ENCODE results near the gene TIGD6.
A peak's percentile ranks its signal among the peaks of the same experiment; 100 is the strongest.

The TIGD6 gene

GRCh38 chr5:149999866-150000255 is 593 bp downstream of the TIGD6 start:
- Histone ChIP-seq H3K9me3 (ENCODE audit: control insufficient read depth, low read length) (no peaks in the 10 kb centered on the region), H3K4me1 (ENCODE audit: control insufficient read depth, insufficient read depth, low read length, poor library complexity, severe bottlenecking) (peaks cover 14% of the 10 kb centered on the region), H3K36me3 (ENCODE audit: control insufficient read depth, insufficient read depth, low read length) (peaks cover 27% of the 10 kb centered on the region), H3K27ac (ENCODE audit: low read depth, low read length, severe bottlenecking) (peak overlapping the region; percentile 91), H3K4me3 (ENCODE audit: extremely low read depth, insufficient read depth, low read length, poor library complexity, severe bottlenecking) (peak overlapping the region; percentile 83)
- 16 to 34% methylated on average over 4 to 5 of the region's 7 CpGs for whole genome bisulfite sequencing, 2 experiments (ENCODE audit: insufficient coverage in 2 of 2)

DNA sequence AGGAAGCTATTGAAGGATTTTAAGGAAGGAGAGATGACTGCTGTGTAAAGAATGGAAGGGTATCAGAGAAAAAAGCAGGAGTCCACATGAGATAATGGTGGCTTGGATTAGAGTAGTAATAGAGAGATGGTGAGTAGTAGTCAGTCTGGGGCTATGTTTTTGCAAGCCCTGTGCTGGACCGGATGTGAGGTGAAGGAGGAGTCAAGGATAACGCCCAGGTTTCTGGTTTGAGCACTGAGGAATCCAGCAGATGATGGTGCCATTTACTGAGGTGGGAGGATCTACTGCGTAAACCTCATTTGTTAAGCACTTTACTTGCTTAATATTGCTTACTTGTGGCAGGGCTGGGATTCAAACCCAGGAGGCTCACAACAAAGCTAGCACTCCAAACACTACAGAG is 1.1 kb downstream of the TIGD6 start:
- Histone ChIP-seq H3K4me3 (ENCODE audit: extremely low read depth, insufficient read depth, low read length, poor library complexity, severe bottlenecking) (peak overlapping the region; percentile 83), H3K36me3 (ENCODE audit: control insufficient read depth, insufficient read depth, low read length) (peaks cover 22% of the 10 kb centered on the region), H3K4me1 (ENCODE audit: control insufficient read depth, insufficient read depth, low read length, poor library complexity, severe bottlenecking) (peaks cover 15% of the 10 kb centered on the region), H3K27ac (ENCODE audit: low read depth, low read length, severe bottlenecking) (peak overlapping the region; percentile 91), H3K9me3 (ENCODE audit: control insufficient read depth, low read length) (no peaks in the 10 kb centered on the region)
- 95 to 100% methylated on average over 2 of the region's 3 CpGs for WGBS, 2 experiments (ENCODE audit: insufficient coverage in 2 of 2)

GRCh38 chr5:149998281-149998680 is 2.2 kb downstream of the TIGD6 start:
- 100% methylated on average over 1 to 2 of the region's 3 CpGs for WGBS, 2 experiments (ENCODE audit: insufficient coverage in 2 of 2)
- Histone ChIP-seq H3K9me3 (ENCODE audit: control insufficient read depth, low read length) (no peaks in the 10 kb centered on the region), H3K4me3 (ENCODE audit: extremely low read depth, insufficient read depth, low read length, poor library complexity, severe bottlenecking) (no peak overlapping the region), H3K27ac (ENCODE audit: low read depth, low read length, severe bottlenecking) (no peak overlapping the region), H3K36me3 (ENCODE audit: control insufficient read depth, insufficient read depth, low read length) (peaks cover 11% of the 10 kb centered on the region), H3K4me1 (ENCODE audit: control insufficient read depth, insufficient read depth, low read length, poor library complexity, severe bottlenecking) (peaks cover 15% of the 10 kb centered on the region)

DNA sequence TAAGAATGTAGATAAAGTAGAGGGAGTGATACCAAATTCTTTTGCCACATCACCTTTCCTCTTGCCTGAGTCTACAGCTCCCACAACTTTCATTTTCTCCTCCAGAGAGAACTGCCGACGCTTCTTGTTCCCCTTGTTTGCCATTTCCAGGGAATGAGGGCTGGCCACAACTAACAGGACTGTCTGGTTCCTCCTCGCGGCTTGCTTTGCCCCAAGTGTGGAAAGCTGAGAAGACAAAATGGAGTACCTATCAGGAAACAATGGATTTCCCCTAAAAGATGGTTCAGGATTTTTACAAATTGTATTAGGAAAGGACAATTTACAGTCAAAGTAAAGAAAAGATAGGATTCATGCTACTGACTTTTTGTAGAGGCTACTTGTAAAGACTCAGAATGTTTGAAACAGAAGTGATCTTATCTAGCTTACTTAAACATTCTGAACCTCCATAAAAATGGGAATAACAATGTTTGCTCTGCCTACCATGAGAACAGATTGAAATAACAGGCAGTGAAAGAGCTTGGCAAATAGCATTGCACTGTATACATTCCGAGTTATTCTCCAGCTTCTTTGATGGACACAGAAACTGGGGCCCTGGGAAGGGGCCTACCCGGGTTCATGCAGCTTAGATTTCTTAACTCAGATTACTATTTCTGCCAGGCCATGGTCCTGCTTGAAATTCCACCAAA is 4.1 kb downstream of the TIGD6 start:
- no peak overlapping the region for H3K4me3 ChIP-seq (ENCODE audit: extremely low read depth, insufficient read depth, low read length, poor library complexity, severe bottlenecking)
- peaks cover 15% of the 10 kb centered on the region for H3K4me1 ChIP-seq (ENCODE audit: control insufficient read depth, insufficient read depth, low read length, poor library complexity, severe bottlenecking)
- H3K27ac ChIP-seq (ENCODE audit: low read depth, low read length, severe bottlenecking): no peak overlapping the region
- WGBS, 2 experiments (ENCODE audit: insufficient coverage in 2 of 2): 83 to 90% methylated on average over 6 of the region's 6 CpGs
- H3K9me3 ChIP-seq (ENCODE audit: control insufficient read depth, low read length): no peaks in the 10 kb centered on the region
- H3K36me3 ChIP-seq (ENCODE audit: control insufficient read depth, insufficient read depth, low read length): peaks cover 8% of the 10 kb centered on the region

DNA sequence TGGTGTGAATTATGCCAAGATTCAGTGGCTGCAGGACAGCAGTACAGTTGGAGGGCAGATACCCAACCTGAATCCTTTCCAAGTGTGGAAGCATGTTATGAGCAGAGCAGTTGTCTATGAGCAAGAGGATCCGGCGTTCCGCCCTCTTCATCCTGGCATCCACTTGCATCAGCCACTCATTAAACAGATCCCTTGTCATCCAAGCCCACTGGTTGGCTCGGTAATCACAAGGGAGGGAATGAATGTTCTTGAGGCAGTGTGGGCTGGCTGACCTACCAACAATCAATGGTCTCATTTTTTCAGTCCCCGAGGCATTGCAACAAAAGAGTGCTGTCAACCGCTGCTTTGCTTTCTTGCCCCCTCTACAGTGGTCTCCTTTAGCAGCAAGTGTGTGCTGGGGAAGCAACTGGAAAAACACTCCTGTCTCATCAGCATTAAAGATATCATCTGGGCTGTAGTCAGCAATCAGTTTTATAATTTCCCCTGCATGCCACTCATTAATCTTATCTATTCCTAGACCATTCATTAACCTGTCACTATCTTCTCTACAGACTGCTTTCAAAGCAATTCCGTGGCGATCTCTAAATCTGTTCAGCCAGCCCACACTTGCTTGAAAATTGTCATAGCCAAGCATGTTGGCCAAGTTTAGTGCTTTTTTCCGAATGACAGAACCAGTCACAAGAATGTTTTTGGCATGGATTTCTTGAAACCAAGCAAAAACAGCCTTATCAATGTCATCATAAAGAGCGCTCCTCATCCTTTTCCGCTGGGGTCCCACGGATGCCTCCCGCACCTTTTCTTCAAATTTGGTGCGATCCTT is 4.9 kb downstream of the TIGD6 start:
- Histone ChIP-seq H3K4me3 (ENCODE audit: extremely low read depth, insufficient read depth, low read length, poor library complexity, severe bottlenecking) (no peak overlapping the region), H3K27ac (ENCODE audit: low read depth, low read length, severe bottlenecking) (peak overlapping the region; percentile 16), H3K36me3 (ENCODE audit: control insufficient read depth, insufficient read depth, low read length) (peaks cover 8% of the 10 kb centered on the region), H3K9me3 (ENCODE audit: control insufficient read depth, low read length) (no peaks in the 10 kb centered on the region), H3K4me1 (ENCODE audit: control insufficient read depth, insufficient read depth, low read length, poor library complexity, severe bottlenecking) (peaks cover 15% of the 10 kb centered on the region)
- 93 to 97% methylated on average over 6 to 7 of the region's 14 CpGs for WGBS, 2 experiments (ENCODE audit: insufficient coverage in 2 of 2)

- H3K36me3 ChIP-seq (ENCODE audit: control insufficient read depth, insufficient read depth, low read length): peaks cover 6% of the 10 kb centered on the region
- no peak overlapping the region for H3K4me3 ChIP-seq (ENCODE audit: extremely low read depth, insufficient read depth, low read length, poor library complexity, severe bottlenecking)
- WGBS, 2 experiments (ENCODE audit: insufficient coverage in 2 of 2): 92 to 100% methylated on average over 2 of the region's 3 CpGs
- peaks cover 6% of the 10 kb centered on the region for H3K4me1 ChIP-seq (ENCODE audit: control insufficient read depth, insufficient read depth, low read length, poor library complexity, severe bottlenecking)
- no peak overlapping the region for H3K27ac ChIP-seq (ENCODE audit: low read depth, low read length, severe bottlenecking)
- H3K9me3 ChIP-seq (ENCODE audit: control insufficient read depth, low read length): no peaks in the 10 kb centered on the region
Observed at GRCh38 chr5:149993471-149993870, 7.0 kb downstream of the TIGD6 start.

DNA sequence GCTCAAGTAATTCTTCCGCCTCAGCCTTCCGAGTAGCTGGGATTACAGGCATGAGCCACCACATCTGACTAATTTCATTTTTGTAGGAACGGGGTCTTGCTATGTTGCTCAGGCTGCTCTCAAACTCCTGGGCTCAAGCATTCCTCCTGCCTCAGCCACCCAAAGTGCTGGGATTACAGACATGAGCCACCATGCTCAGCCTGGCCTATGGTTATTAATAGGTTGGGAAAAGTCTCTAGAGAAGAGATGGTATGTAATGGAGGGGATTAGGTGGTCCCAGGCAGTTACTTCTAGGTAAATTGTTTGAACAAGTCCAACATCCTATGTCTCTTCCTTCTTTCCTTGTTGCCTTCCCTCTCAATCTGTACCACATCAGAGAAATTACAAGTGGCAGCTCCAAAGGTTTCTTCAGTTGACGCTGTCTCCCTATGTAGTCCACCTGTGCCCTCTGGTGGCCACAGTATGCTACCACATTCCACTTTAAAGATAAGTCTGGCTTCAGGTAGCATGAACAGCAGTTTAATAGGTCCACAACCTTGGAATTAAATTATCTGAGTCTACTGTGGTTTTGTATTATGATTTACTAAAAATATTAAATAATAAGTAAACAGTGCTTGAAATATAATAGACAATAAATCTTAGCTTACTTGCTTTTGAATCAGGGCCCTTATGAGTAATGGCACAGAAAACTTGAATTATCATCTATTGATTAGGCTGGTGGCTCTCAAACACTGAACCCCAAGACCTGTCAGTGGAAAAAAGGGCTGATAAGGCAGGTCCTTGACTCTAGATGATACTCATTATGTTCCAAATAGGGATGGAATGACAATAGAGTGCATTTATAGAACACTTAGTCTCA is 9.7 kb downstream of the TIGD6 start:
- Histone ChIP-seq H3K4me1 (ENCODE audit: control insufficient read depth, insufficient read depth, low read length, poor library complexity, severe bottlenecking) (peaks cover 6% of the 10 kb centered on the region), H3K27ac (ENCODE audit: low read depth, low read length, severe bottlenecking) (no peak overlapping the region), H3K4me3 (ENCODE audit: extremely low read depth, insufficient read depth, low read length, poor library complexity, severe bottlenecking) (no peak overlapping the region), H3K9me3 (ENCODE audit: control insufficient read depth, low read length) (no peaks in the 10 kb centered on the region), H3K36me3 (ENCODE audit: control insufficient read depth, insufficient read depth, low read length) (peaks cover 6% of the 10 kb centered on the region)
- WGBS, 2 experiments (ENCODE audit: insufficient coverage in 2 of 2): 67 to 87% methylated on average over 3 to 4 of the region's 4 CpGs

GRCh38 chr5:149988126-149988525 is 12.3 kb downstream of the TIGD6 start:
- WGBS, 2 experiments (ENCODE audit: insufficient coverage in 2 of 2): 89 to 97% methylated on average over 4 of the region's 5 CpGs

GRCh38 chr5:149982505-149982904 is 17.9 kb downstream of the TIGD6 start:
- peaks cover 19% of the 10 kb centered on the region for H3K36me3 ChIP-seq (ENCODE audit: control insufficient read depth, insufficient read depth, low read length)
- no peak overlapping the region for H3K4me3 ChIP-seq (ENCODE audit: extremely low read depth, insufficient read depth, low read length, poor library complexity, severe bottlenecking)
- no peak overlapping the region for H3K27ac ChIP-seq (ENCODE audit: low read depth, low read length, severe bottlenecking)
- H3K9me3 ChIP-seq (ENCODE audit: control insufficient read depth, low read length): no peaks in the 10 kb centered on the region
- H3K4me1 ChIP-seq (ENCODE audit: control insufficient read depth, insufficient read depth, low read length, poor library complexity, severe bottlenecking): no peaks in the 10 kb centered on the region

More at GRCh38 chr5:149988126-149988525, 12.3 kb downstream of the TIGD6 start:
- Histone ChIP-seq H3K36me3 (ENCODE audit: control insufficient read depth, insufficient read depth, low read length) (no peaks in the 10 kb centered on the region), H3K4me1 (ENCODE audit: control insufficient read depth, insufficient read depth, low read length, poor library complexity, severe bottlenecking) (no peaks in the 10 kb centered on the region), H3K4me3 (ENCODE audit: extremely low read depth, insufficient read depth, low read length, poor library complexity, severe bottlenecking) (no peak overlapping the region), H3K9me3 (ENCODE audit: control insufficient read depth, low read length) (no peaks in the 10 kb centered on the region), H3K27ac (ENCODE audit: low read depth, low read length, severe bottlenecking) (no peak overlapping the region)

DNA sequence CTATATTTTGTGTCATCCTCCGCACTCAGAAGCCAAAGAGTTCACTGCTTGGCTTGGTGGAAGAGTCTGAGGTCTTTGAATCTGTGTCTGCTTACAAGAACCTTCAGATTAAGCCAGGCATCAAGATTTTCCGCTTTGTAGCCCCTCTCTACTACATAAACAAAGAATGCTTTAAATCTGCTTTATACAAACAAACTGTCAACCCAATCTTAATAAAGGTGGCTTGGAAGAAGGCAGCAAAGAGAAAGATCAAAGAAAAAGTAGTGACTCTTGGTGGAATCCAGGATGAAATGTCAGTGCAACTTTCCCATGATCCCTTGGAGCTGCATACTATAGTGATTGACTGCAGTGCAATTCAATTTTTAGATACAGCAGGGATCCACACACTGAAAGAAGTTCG is 19.2 kb downstream of the TIGD6 start:
- no peak overlapping the region for H3K4me3 ChIP-seq (ENCODE audit: extremely low read depth, insufficient read depth, low read length, poor library complexity, severe bottlenecking)
- H3K4me1 ChIP-seq (ENCODE audit: control insufficient read depth, insufficient read depth, low read length, poor library complexity, severe bottlenecking): no peaks in the 10 kb centered on the region
- H3K36me3 ChIP-seq (ENCODE audit: control insufficient read depth, insufficient read depth, low read length): peaks cover 19% of the 10 kb centered on the region
- H3K9me3 ChIP-seq (ENCODE audit: control insufficient read depth, low read length): no peaks in the 10 kb centered on the region
- 100% methylated on average over 1 to 2 of the region's 3 CpGs for WGBS, 2 experiments (ENCODE audit: insufficient coverage in 2 of 2)
- H3K27ac ChIP-seq (ENCODE audit: low read depth, low read length, severe bottlenecking): no peak overlapping the region
